ENCODE measurements around the gene SULT2A1.
"Not testable (repeated sequence)": the region's sequence is repeated elsewhere in the genome, so short reads cannot be mapped to it uniquely, and the experiment has no call there.

SULT2A1 gene, protein sequence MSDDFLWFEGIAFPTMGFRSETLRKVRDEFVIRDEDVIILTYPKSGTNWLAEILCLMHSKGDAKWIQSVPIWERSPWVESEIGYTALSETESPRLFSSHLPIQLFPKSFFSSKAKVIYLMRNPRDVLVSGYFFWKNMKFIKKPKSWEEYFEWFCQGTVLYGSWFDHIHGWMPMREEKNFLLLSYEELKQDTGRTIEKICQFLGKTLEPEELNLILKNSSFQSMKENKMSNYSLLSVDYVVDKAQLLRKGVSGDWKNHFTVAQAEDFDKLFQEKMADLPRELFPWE

DNA sequence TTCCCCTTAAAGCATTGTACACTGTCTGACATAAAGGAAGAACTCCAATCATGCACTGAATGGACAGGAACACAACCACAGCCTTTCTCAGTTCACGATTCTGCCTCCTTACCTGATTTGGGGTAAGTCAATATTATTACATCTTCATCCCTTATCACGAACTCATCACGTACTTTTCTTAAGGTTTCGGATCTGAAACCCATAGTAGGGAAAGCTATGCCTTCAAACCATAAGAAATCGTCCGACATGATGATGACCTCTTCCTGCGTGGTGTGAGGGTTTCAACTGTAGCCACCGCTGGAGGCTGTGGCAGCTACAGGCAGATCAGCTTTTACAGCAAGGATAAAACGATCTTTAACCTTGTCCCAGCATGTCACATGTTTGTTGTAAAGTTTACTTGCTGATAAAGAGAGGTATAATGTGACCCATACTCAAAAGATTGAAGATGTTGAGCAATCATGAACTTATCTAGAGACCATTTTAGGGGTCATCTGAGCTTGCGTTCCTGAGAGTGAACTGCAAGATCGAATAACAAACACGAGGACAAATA lies at the start of gene SULT2A1:
SULT2A1 (minus strand) TSS at position 306 of the 550 bp plus-strand sequence; CDS start at position 248, 58 bp downstream.
- no peak within 1 kb of the TSS for H2AFZ ChIP-seq (ENCODE audit: low read depth, low read length)
- no peaks in the 10 kb centered on the region for H3K36me3 ChIP-seq (ENCODE audit: insufficient read depth, low read length)
- no peaks in the 10 kb centered on the region for H3K79me2 ChIP-seq (ENCODE audit: insufficient read depth, low read length)
- H3K27me3 ChIP-seq (ENCODE audit: insufficient read depth, low read length, poor library complexity) = no peaks in the 10 kb centered on the region
- no peak within 1 kb of the TSS for H3K4me2 ChIP-seq (ENCODE audit: insufficient read depth, low read length)
- TF ChIP-seq, protein P1, sequence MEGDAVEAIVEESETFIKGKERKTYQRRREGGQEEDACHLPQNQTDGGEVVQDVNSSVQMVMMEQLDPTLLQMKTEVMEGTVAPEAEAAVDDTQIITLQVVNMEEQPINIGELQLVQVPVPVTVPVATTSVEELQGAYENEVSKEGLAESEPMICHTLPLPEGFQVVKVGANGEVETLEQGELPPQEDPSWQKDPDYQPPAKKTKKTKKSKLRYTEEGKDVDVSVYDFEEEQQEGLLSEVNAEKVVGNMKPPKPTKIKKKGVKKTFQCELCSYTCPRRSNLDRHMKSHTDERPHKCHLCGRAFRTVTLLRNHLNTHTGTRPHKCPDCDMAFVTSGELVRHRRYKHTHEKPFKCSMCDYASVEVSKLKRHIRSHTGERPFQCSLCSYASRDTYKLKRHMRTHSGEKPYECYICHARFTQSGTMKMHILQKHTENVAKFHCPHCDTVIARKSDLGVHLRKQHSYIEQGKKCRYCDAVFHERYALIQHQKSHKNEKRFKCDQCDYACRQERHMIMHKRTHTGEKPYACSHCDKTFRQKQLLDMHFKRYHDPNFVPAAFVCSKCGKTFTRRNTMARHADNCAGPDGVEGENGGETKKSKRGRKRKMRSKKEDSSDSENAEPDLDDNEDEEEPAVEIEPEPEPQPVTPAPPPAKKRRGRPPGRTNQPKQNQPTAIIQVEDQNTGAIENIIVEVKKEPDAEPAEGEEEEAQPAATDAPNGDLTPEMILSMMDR (IDR thresholded peaks at IDR 0.05; ENCODE audit: borderline replicate concordance, extremely low read depth, low read length, poor library complexity, severe bottlenecking) = no peak
- no peak for TF ChIP-seq EZH2 (IDR thresholded peaks at IDR 0.05; ENCODE audit: borderline replicate concordance, low read depth, low read length, severe bottlenecking)
- no peaks in the 10 kb centered on the region for H4K20me1 ChIP-seq (ENCODE audit: insufficient read depth, low read length)
- H3K4me3 ChIP-seq (ENCODE audit: low read depth in 1 of 2, low read length in 2 of 2) = no peak within 1 kb of the TSS
- no peak within 1 kb of the TSS for H3K9ac ChIP-seq (ENCODE audit: low read depth, low read length)
- ATAC-seq (ENCODE audit: insufficient read depth, low read depth) (no peak), DNase-seq (no peak)
- no peak within 1 kb of the TSS for H3K27ac ChIP-seq (ENCODE audit: low read length)
- H3K9me3 ChIP-seq (ENCODE audit: insufficient read depth, low read length, severe bottlenecking) = no peaks in the 10 kb centered on the region
- no peaks in the 10 kb centered on the region for H3K4me1 ChIP-seq (ENCODE audit: insufficient read depth, low read length)

DNA sequence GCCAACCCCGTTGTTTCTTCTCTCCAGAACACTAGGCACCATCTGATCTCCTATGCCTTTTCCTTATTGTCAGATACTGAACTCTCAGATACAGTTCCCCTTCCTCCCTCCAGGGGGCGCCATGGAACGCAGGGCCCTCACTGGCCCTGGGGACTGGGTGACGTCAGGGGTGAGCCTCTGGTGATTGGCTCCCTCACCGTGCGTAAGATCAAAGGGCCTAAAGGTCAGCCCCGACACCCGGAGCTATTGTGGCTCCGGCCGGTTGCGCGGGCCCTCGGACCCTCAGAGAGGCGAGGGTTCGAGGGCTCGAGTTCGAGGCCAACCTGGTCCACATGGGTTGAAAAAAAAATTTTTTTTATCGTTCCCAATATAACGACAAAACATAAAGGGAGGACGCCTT lies 42.5 kb upstream of the SULT2A1 start:
- not testable (repeated sequence) for H2AFZ ChIP-seq (ENCODE audit: low read depth, low read length); H4K20me1 ChIP-seq (ENCODE audit: insufficient read depth, low read length); H3K9ac ChIP-seq (ENCODE audit: low read depth, low read length); H3K27me3 ChIP-seq (ENCODE audit: insufficient read depth, low read length, poor library complexity); ATAC-seq (ENCODE audit: insufficient read depth, low read depth); H3K4me3 ChIP-seq (ENCODE audit: low read depth in 1 of 2, low read length in 2 of 2); H3K9me3 ChIP-seq (ENCODE audit: insufficient read depth, low read length, severe bottlenecking); DNase-seq; H3K4me1 ChIP-seq (ENCODE audit: insufficient read depth, low read length); H3K27ac ChIP-seq (ENCODE audit: low read length); H3K36me3 ChIP-seq (ENCODE audit: insufficient read depth, low read length); H3K79me2 ChIP-seq (ENCODE audit: insufficient read depth, low read length); H3K4me2 ChIP-seq (ENCODE audit: insufficient read depth, low read length)

DNA sequence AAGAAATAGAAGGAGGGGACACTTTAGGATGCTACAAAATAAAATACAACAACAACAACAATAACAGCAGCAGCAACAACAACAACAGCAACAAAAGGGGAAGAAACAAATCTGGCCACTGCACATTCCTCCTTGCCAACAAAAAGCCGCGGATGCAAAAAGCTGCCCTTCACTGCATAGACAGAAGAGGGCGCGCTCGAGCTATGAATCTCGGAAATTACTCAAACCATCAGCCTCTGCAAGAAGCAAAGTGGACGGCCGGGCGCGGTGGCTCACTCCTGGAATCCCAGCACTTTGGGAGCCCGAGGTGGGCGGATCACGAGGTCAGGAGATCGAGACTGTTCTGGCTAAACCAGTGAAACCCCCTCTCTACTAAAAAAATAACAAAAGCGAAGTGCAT lies 34.0 kb upstream of the SULT2A1 start:
- H4K20me1 ChIP-seq (ENCODE audit: insufficient read depth, low read length); H3K36me3 ChIP-seq (ENCODE audit: insufficient read depth, low read length); H3K4me3 ChIP-seq (ENCODE audit: low read depth in 1 of 2, low read length in 2 of 2); ATAC-seq (ENCODE audit: insufficient read depth, low read depth); H3K4me2 ChIP-seq (ENCODE audit: insufficient read depth, low read length); H3K9ac ChIP-seq (ENCODE audit: low read depth, low read length); H2AFZ ChIP-seq (ENCODE audit: low read depth, low read length); H3K27me3 ChIP-seq (ENCODE audit: insufficient read depth, low read length, poor library complexity); H3K4me1 ChIP-seq (ENCODE audit: insufficient read depth, low read length); H3K79me2 ChIP-seq (ENCODE audit: insufficient read depth, low read length); DNase-seq; H3K9me3 ChIP-seq (ENCODE audit: insufficient read depth, low read length, severe bottlenecking); H3K27ac ChIP-seq (ENCODE audit: low read length): not testable (repeated sequence)

DNA sequence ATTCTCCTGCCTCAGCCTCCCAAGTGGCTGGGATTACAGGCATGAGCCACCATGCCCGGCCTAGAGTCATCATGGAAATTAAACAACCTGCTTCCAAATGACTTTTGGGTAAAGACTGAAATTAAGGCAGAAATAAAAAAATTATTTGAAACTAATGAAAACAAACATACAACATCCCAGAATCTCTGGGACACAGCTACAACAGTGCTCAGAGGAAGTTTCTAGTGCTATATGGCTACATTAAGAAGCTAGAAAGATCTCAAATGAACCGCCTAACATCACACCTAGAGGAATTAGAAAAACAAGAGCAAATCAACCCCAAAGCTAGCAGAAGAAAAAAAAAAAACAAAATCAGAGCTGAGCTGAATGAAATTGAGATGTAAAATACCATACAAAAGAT lies 24.1 kb upstream of the SULT2A1 start:
- H3K4me2 ChIP-seq (ENCODE audit: insufficient read depth, low read length); H3K27me3 ChIP-seq (ENCODE audit: insufficient read depth, low read length, poor library complexity); H3K4me3 ChIP-seq (ENCODE audit: low read depth in 1 of 2, low read length in 2 of 2); H3K79me2 ChIP-seq (ENCODE audit: insufficient read depth, low read length); H2AFZ ChIP-seq (ENCODE audit: low read depth, low read length); H3K27ac ChIP-seq (ENCODE audit: low read length); ATAC-seq (ENCODE audit: insufficient read depth, low read depth); H3K4me1 ChIP-seq (ENCODE audit: insufficient read depth, low read length); DNase-seq; H3K9ac ChIP-seq (ENCODE audit: low read depth, low read length); H3K9me3 ChIP-seq (ENCODE audit: insufficient read depth, low read length, severe bottlenecking); H3K36me3 ChIP-seq (ENCODE audit: insufficient read depth, low read length); H4K20me1 ChIP-seq (ENCODE audit: insufficient read depth, low read length): not testable (repeated sequence)

DNA sequence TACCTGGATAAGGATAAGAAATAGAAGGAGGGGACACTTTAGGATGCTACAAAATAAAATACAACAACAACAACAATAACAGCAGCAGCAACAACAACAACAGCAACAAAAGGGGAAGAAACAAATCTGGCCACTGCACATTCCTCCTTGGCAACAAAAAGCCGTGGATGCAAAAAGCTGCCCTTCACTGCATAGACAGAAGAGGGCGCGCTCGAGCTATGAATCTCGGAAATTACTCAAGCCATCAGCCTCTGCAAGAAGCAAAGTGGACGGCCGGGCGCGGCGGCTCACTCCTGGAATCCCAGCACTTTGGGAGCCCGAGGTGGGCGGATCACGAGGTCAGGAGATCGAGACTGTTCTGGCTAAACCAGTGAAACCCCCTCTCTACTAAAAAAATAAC lies 23.2 kb upstream of the SULT2A1 start:
- H4K20me1 ChIP-seq (ENCODE audit: insufficient read depth, low read length); H3K27me3 ChIP-seq (ENCODE audit: insufficient read depth, low read length, poor library complexity); H3K4me1 ChIP-seq (ENCODE audit: insufficient read depth, low read length); ATAC-seq (ENCODE audit: insufficient read depth, low read depth); H2AFZ ChIP-seq (ENCODE audit: low read depth, low read length); H3K9ac ChIP-seq (ENCODE audit: low read depth, low read length); H3K27ac ChIP-seq (ENCODE audit: low read length); H3K4me3 ChIP-seq (ENCODE audit: low read depth in 1 of 2, low read length in 2 of 2); H3K79me2 ChIP-seq (ENCODE audit: insufficient read depth, low read length); H3K36me3 ChIP-seq (ENCODE audit: insufficient read depth, low read length); H3K9me3 ChIP-seq (ENCODE audit: insufficient read depth, low read length, severe bottlenecking); H3K4me2 ChIP-seq (ENCODE audit: insufficient read depth, low read length): not testable (repeated sequence)
- peak; percentile 81 for DNase-seq
